Stomach (tissue), 4 donors: ENCODE results near the gene OLFML2A.

Experiments used
- CTCF ChIP-seq, 7 experiments: fragments of 450-650 bp in 4 of 7; fragments of 200-600 bp in 3 of 7; sonication (generic) in 3 of 7; IDR thresholded peaks; one replicate each; pipeline ENCODE4 v1.5.1; 2016 to 2019; ENCODE audit warnings: antibody characterized with exemption in 7 of 7, control low read depth in 2 of 7, mild to moderate bottlenecking in 1 of 7
- EP300 ChIP-seq: sonication (generic); formaldehyde crosslinking; IDR thresholded peaks from one replicate; pipeline ENCODE4 v1.6.1; 2017; ENCODE audit warnings: antibody characterized with exemption
- POLR2A ChIP-seq, 4 donors: fragments of 450-650 bp; IDR thresholded peaks; one replicate each; pipeline ENCODE4 v1.6.1; 2016; ENCODE audit warnings: antibody characterized with exemption in 4 of 4, control low read depth in 2 of 4, mild to moderate bottlenecking in 1 of 4, moderate library complexity in 1 of 4
- POLR2AphosphoS5 ChIP-seq, 3 donors: sonication (generic); formaldehyde crosslinking; IDR thresholded peaks; one replicate each; pipeline ENCODE4 v1.6.1; 2016; ENCODE audit warnings: antibody characterized with exemption in 3 of 3

GRCh38 chr9:124852829-124853531 lies 76.0 kb downstream of the OLFML2A start, which contains the start of gene WDR38:
- TF ChIP-seq POLR2A (IDR thresholded peaks at IDR 0.05) (no peak), CTCF (IDR thresholded peaks at IDR 0.05) (peak in 5 of 7 experiments; percentile 89 to 99 (median 98)), POLR2AphosphoS5 (IDR thresholded peaks at IDR 0.05) (peak in 1 of 3 donors; percentile 21), EP300 (no peak)
